SK-N-SH treated with all-trans-retinoic acid at 6 μM for 48 hours (cell line): ENCODE results near the gene DFFB.

Source experiments
- GLIS3 ChIP-seq: fragments of 250-450 bp; sonication (Bioruptor Pico); IDR thresholded peaks from 2 replicates; pipeline ENCODE4 v1.5.0; 2020; ENCODE audit warnings: mild to moderate bottlenecking, moderate library complexity
- PPARA ChIP-seq: fragments of 250-450 bp; sonication (Bioruptor Pico); IDR thresholded peaks from 2 replicates; pipeline ENCODE4 v1.5.0; 2020; ENCODE audit warnings: mild to moderate bottlenecking, borderline replicate concordance
- TSHZ2 ChIP-seq: fragments of 250-450 bp; sonication (Bioruptor Pico); IDR thresholded peaks from 2 replicates; pipeline ENCODE4 v1.5.0; 2020; ENCODE audit warnings: mild to moderate bottlenecking, moderate library complexity
- ZFP30 ChIP-seq: fragments of 450-650 bp; formaldehyde crosslinking; IDR thresholded peaks from 2 replicates; pipeline ENCODE4 v1.5.0; 2022; ENCODE audit warnings: mild to moderate bottlenecking, moderate library complexity

- no peak for TF ChIP-seq PPARA (CRISPR knock-in tag)
- no peak for TF ChIP-seq TSHZ2 (CRISPR knock-in tag)
- TF ChIP-seq GLIS3 (CRISPR knock-in tag): no peak
- no peak for TF ChIP-seq ZFP30 (CRISPR knock-in tag)
Measured at GRCh38 chr1:3923378-3924185, 66.3 kb downstream of the DFFB start.
